K562 (cell line): Measurements from ENCODE around the gene NME4. TPM values are rescaled to one million over a fixed set of nuclear protein-coding genes. Genes with fewer than 3 reads are reported as not detected.
A peak's percentile ranks its signal among the peaks of the same experiment; 100 is the strongest.

Experiments used
- DNMT1 ChIP-seq: fragments of 450-650 bp; IDR thresholded peaks from 2 replicates; pipeline ENCODE4 v1.6.1; 2016; ENCODE audit warnings: antibody characterized with exemption, mild to moderate bottlenecking
- EHMT2 ChIP-seq: fragments of 450-650 bp; IDR thresholded peaks from 2 replicates; pipeline ENCODE4 v1.6.1; 2018; ENCODE audit warnings: antibody characterized with exemption
- ELF4 ChIP-seq: fragments of 450-650 bp; formaldehyde crosslinking; IDR thresholded peaks from 2 replicates; pipeline ENCODE4 v1.4.0; 2022; ENCODE audit warnings: missing genetic modification characterization
- GATAD2A ChIP-seq: fragments of 450-650 bp; IDR thresholded peaks from 2 replicates; pipeline ENCODE4 v1.6.1; 2017
- HES1 ChIP-seq: fragments of 450-650 bp; IDR thresholded peaks from 2 replicates; pipeline ENCODE4 v1.6.1; 2016; ENCODE audit warnings: low read depth, mild to moderate bottlenecking, moderate library complexity
- HMG20B ChIP-seq: fragments of 250-450 bp; sonication (Bioruptor Pico); IDR thresholded peaks from 2 replicates; pipeline ENCODE4 v1.5.0; 2021; ENCODE audit warnings: mild to moderate bottlenecking
- ILK ChIP-seq: fragments of 450-650 bp; IDR thresholded peaks from 2 replicates; pipeline ENCODE4 v1.6.1; 2016; ENCODE audit warnings: missing genetic modification characterization, low read depth, mild to moderate bottlenecking, missing compliant biosample characterization, moderate library complexity, borderline replicate concordance
- KAT2B ChIP-seq: IDR thresholded peaks from one replicate; pipeline ENCODE4 v1.6.1; 2012; ENCODE audit warnings: low read depth, mild to moderate bottlenecking, control low read depth, inconsistent platforms, low read length, moderate library complexity
- MECOM ChIP-seq: fragments of 250-450 bp; sonication (Bioruptor Pico); IDR thresholded peaks from 2 replicates; pipeline ENCODE4 v1.8.0; 2022; ENCODE audit warnings: inconsistent platforms
- MYNN ChIP-seq, 2 experiments: sonication (generic); formaldehyde crosslinking in 1 of 2; IDR thresholded peaks; 2 replicates each; pipeline versions ENCODE4 v1.5.0 to v1.6.1; 2016 to 2020; ENCODE audit warnings: antibody characterized with exemption in 1 of 2, missing genetic modification reagents in 1 of 2
- NCOR1 ChIP-seq: fragments of 450-650 bp; IDR thresholded peaks from 2 replicates; pipeline ENCODE4 v1.6.1; 2016; ENCODE audit warnings: mild to moderate bottlenecking, moderate library complexity
- POLR3A ChIP-seq: IDR thresholded peaks from 2 replicates; pipeline ENCODE4 v1.6.1; 2011; ENCODE audit warnings: borderline replicate concordance, mild to moderate bottlenecking, moderate library complexity; ENCODE audit not compliant: insufficient read length, insufficient read depth; ENCODE audit errors: extremely low read depth
- POU5F1 ChIP-seq: fragments of 150-350 bp; IDR thresholded peaks from 2 replicates; pipeline ENCODE4 v1.6.1; 2014; ENCODE audit warnings: borderline replicate concordance, low read length, low read depth, mild to moderate bottlenecking; ENCODE audit not compliant: partially characterized antibody
- PURB ChIP-seq: sonication (generic); formaldehyde crosslinking; IDR thresholded peaks from 2 replicates; pipeline ENCODE4 v1.9.0; 2021; ENCODE audit warnings: low read depth, mild to moderate bottlenecking, missing genetic modification reagents
- RBBP5 ChIP-seq: fragments of 200-600 bp; sonication (generic); IDR thresholded peaks from 2 replicates; pipeline ENCODE4 v1.6.1; 2012; ENCODE audit warnings: borderline replicate concordance, mild to moderate bottlenecking, low read length, control low read depth, inconsistent platforms; ENCODE audit not compliant: insufficient read depth, poor library complexity, severe bottlenecking
- RBM15 ChIP-seq: fragments of 200-400 bp; formaldehyde crosslinking; IDR thresholded peaks from 2 replicates; pipeline ENCODE4 v1.6.1; 2018; ENCODE audit warnings: mild to moderate bottlenecking, low read length, moderate library complexity; ENCODE audit not compliant: insufficient read depth
- RBM22 ChIP-seq: fragments of 200-400 bp; formaldehyde crosslinking; IDR thresholded peaks from 2 replicates; pipeline ENCODE4 v1.6.1; 2018; ENCODE audit warnings: low read length, low read depth; ENCODE audit not compliant: poor library complexity, severe bottlenecking
- RNF219 ChIP-seq: fragments of 250-450 bp; sonication (Bioruptor Pico); IDR thresholded peaks from 2 replicates; pipeline ENCODE4 v1.5.0; 2022; ENCODE audit warnings: mild to moderate bottlenecking
- SAP30 ChIP-seq: fragments of 200-600 bp; sonication (generic); IDR thresholded peaks from 2 replicates; pipeline ENCODE4 v1.6.1; 2012; ENCODE audit warnings: borderline replicate concordance, low read depth, mild to moderate bottlenecking, moderate library complexity, low read length, control low read depth, inconsistent platforms; ENCODE audit not compliant: insufficient read depth, poor library complexity, severe bottlenecking
- SIN3B ChIP-seq: fragments of 450-650 bp; IDR thresholded peaks from 2 replicates; pipeline ENCODE4 v1.6.1; 2017; ENCODE audit warnings: low read depth, mild to moderate bottlenecking, moderate library complexity
- SP1 ChIP-seq: sonication (generic); formaldehyde crosslinking; IDR thresholded peaks from 2 replicates; pipeline ENCODE4 v1.8.1; 2022; ENCODE audit warnings: mild to moderate bottlenecking, missing genetic modification reagents
- SUPT5H ChIP-seq: fragments of 450-650 bp; IDR thresholded peaks from 2 replicates; pipeline ENCODE4 v1.6.1; 2016
- ZC3H11A ChIP-seq: IDR thresholded peaks from 2 replicates; pipeline ENCODE4 v1.6.1; 2012; ENCODE audit warnings: low read depth, low read length, improper control_type of control experiment
- ZNF121 ChIP-seq: sonication (generic); formaldehyde crosslinking; conservative IDR thresholded peaks from 2 replicates; pipeline ENCODE4 v1.8.0; 2022; ENCODE audit warnings: missing genetic modification reagents
- polyA plus RNA-seq, 8 experiments: library from polyadenylated mRNA; depleted of rRNA in 4 of 8; stranded (reverse) in 5 of 8; unstranded in 3 of 8; fragments of >200 nt; fragmentation: Nextera tagmentation in 2 of 8; fragmentation: Illumina TruSeq in 1 of 8; extraction: Ambion mirVana in 2 of 8; extraction: Trizol in 1 of 8; gene quantifications; 2 replicates each; pipeline versions ENCODE4 v1.2.1 to v1.2.3, GENCODE V29; 2011 to 2014; ENCODE audit warnings: inconsistent platforms in 1 of 8, missing spikeins in 1 of 8
- total RNA-seq, 7 experiments: library from RNA; depleted of rRNA in 6 of 7; stranded (reverse); fragments of >200 nt in 6 of 7; fragmentation: Illumina TruSeq in 2 of 7; extraction: Trizol in 2 of 7; gene quantifications; 2 replicates each; pipeline versions ENCODE4 v1.2.1 to v1.2.3, GENCODE V29; 2011 to 2021; ENCODE audit warnings: low replicate concordance in 1 of 7
- TF ChIP-seq, protein P1 (sequence below): fragments of 450-650 bp; formaldehyde crosslinking; conservative IDR thresholded peaks from 2 replicates; pipeline ENCODE4 v1.4.0; 2022; ENCODE audit warnings: mild to moderate bottlenecking, missing genetic modification characterization
- TF ChIP-seq, protein P2 (sequence below): fragments of 450-650 bp; IDR thresholded peaks from 2 replicates; pipeline ENCODE4 v1.6.1; 2016; ENCODE audit warnings: missing biosample characterization, missing genetic modification characterization

The NME4 gene
- total and polyA plus RNA-seq, 9 of the 15 experiments (the other 6 are each of a cell fraction or from before 2014, with no cell fraction given) = 15.4 to 264 (median 139) TPM

DNA sequence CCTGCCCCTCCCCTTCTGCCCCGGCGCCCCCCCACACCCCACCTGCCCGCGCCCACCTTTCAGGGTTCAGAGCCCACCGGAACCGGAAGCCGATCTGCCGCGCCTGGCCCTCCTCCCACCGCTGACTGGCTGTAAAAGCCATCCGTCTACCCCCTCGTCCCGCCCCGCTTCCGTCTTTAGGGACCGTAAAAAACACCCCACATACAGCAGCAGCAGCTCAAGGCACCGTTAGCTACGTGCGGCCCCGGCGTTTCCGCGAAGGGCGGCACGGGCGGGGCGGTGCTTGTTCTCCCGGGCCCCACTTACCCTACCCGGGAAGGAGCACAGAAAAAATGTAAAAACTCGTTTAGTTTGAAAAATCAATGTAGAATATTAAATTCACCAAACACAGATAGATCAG is 26.6 kb upstream of the NME4 start, which contains the start of gene MRPL28 (continued):
- TF ChIP-seq EHMT2 (no peak), RBM15 (no peak), POU5F1 (no peak), MYNN (IDR thresholded peaks at IDR 0.05) (0 out of 2 replicates have a peak, but pooled peaks have one; percentile 58), MYNN (CRISPR knock-in tag; IDR thresholded peaks at IDR 0.05) (no peak), DNMT1 (no peak), ZNF121 (no peak), ELF4 (CRISPR knock-in tag) (no peak), ZC3H11A (no peak), RBBP5 (no peak), KAT2B (no peak), GATAD2A (no peak), HMG20B (no peak), RNF219 (CRISPR knock-in tag) (no peak), SAP30 (no peak), POLR3A (no peak), RBM22 (no peak), SUPT5H (no peak; the same call in 1 of the 2 replicates), SIN3B (no peak), ILK (tag) (no peak), SP1 (CRISPR knock-in tag) (peak; percentile 86), PURB (CRISPR knock-in tag) (no peak), MECOM (CRISPR knock-in tag) (no peak), NCOR1 (no peak), HES1 (no peak)
- TF ChIP-seq, protein P1, sequence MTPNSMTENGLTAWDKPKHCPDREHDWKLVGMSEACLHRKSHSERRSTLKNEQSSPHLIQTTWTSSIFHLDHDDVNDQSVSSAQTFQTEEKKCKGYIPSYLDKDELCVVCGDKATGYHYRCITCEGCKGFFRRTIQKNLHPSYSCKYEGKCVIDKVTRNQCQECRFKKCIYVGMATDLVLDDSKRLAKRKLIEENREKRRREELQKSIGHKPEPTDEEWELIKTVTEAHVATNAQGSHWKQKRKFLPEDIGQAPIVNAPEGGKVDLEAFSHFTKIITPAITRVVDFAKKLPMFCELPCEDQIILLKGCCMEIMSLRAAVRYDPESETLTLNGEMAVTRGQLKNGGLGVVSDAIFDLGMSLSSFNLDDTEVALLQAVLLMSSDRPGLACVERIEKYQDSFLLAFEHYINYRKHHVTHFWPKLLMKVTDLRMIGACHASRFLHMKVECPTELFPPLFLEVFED = no peak
- TF ChIP-seq, protein P2, sequence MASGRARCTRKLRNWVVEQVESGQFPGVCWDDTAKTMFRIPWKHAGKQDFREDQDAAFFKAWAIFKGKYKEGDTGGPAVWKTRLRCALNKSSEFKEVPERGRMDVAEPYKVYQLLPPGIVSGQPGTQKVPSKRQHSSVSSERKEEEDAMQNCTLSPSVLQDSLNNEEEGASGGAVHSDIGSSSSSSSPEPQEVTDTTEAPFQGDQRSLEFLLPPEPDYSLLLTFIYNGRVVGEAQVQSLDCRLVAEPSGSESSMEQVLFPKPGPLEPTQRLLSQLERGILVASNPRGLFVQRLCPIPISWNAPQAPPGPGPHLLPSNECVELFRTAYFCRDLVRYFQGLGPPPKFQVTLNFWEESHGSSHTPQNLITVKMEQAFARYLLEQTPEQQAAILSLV = no peak
